K562 treated with DMSO at 1 percent for 24 hours (cell line): ENCODE data around the gene SEPSECS. TPM values are rescaled to one million over a fixed set of nuclear protein-coding genes. Genes with fewer than 3 reads are reported as not detected.

Experiments used
- total RNA-seq: library from RNA; unstranded; fragments of 300-600 nt; gene quantifications from 2 replicates; pipeline ENCODE4 v1.2.3, GENCODE V29; 2022; ENCODE audit warnings: low read depth; ENCODE audit not compliant: insufficient read depth

The SEPSECS gene
- 2.4 and 5.5 TPM in 2 replicates for total RNA-seq

DNA sequence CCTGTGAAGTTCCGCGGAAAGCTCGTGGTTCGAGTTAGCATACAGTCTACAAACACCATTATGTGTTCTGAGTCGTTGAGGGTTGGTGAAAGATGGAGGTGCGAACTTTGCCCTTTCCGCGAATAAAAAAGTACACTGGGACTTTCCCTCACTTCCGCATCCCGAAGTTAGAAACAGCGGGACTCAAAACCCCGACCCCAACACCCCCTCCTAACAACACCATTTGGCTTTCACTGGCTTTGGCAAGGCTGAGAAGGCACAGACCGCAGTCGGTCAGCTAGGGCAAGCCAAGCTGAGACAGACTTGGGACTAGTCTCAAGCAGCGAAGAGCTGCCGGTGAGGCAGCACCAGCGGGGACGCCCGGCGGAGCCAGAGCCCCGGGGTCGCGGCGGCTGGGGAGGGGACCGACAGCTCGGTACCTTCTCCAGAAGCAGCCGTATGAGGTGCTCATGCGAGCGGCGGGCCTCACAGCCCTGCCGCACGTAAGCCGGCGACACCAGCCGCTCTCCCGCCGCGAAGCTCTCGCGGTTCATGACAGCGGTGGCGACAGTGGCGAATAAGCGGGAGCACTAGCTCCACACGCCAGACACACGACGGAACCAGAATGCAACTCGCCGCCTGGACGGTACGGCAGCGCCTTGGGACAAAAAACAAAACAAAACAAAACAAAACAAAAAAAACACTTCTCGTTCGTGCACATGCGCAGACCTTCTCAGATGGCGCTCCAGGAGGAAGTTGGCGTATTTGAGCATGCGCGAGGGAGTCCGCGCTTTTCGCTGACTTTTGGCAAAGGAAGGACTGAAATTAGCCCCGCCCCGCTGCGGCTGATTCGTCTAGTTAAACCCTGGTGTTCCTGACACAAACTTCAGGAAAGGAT is at the start of gene SEPSECS:
Gene SEPSECS, minus strand, starts transcription at position 613 of the 877 bp plus-strand sequence. Its CDS starts 80 bp downstream, at position 533.

Other genes starting within 250 kb of the SEPSECS start
- gene CCDC149, start 247.4 kb downstream of the SEPSECS start, total RNA-seq = 0.13 TPM in 1 of 2 replicates, not detected in the other
- gene LGI2, start 129.5 kb downstream of the SEPSECS start, total RNA-seq = not detected in 2 replicates
- 8.6 and 10.6 TPM in 2 replicates for gene PI4K2B, start 73.6 kb upstream of the SEPSECS start, total RNA-seq
- gene ZCCHC4, start 152.3 kb upstream of the SEPSECS start, total RNA-seq = 5.8 and 6.5 TPM in 2 replicates
- gene ANAPC4, start 216.8 kb upstream of the SEPSECS start, total RNA-seq = 10.4 and 11.3 TPM in 2 replicates